Esophagus squamous epithelium (tissue), 5 donors: ENCODE data around the gene SH3PXD2A. TPM values are rescaled to one million over a fixed set of nuclear protein-coding genes. Genes with fewer than 3 reads are reported as not detected.
A peak's percentile ranks its signal among the peaks of the same experiment; 100 is the strongest.
"Not testable (repeated sequence)": the region's sequence is repeated elsewhere in the genome, so short reads cannot be mapped to it uniquely, and the experiment has no call there.

ENCODE experiments used
- DNase-seq: peaks from one replicate; lab custom pipeline; 2025; lab: John Stamatoyannopoulos, UW
- H3K27ac ChIP-seq, 4 donors: fragments of 200-600 bp; sonication (generic); one replicate each; pipeline ENCODE4 v1.5.1; 2016 to 2019; ENCODE audit warnings: mild to moderate bottlenecking in 1 of 4
- H3K27me3 ChIP-seq, 4 donors: fragments of 200-600 bp; sonication (generic); 1 replicate in 3 of 4; 2 replicates in 1 of 4; pipeline versions ENCODE4 v1.5.1 to v1.6.0; 2017 to 2021; ENCODE audit warnings: antibody characterized with exemption in 1 of 4
- H3K36me3 ChIP-seq, 3 donors: fragments of 200-600 bp; sonication (generic); one replicate each; pipeline ENCODE4 v1.5.1; 2016 to 2019
- H3K4me1 ChIP-seq, 3 donors: fragments of 200-600 bp; sonication (generic); one replicate each; pipeline ENCODE4 v1.5.1; 2017 to 2019
- H3K4me3 ChIP-seq, 4 donors: fragments of 200-600 bp; sonication (generic); 1 replicate in 3 of 4; 2 replicates in 1 of 4; pipeline ENCODE4 v1.5.1; 2016 to 2019; ENCODE audit warnings: mild to moderate bottlenecking in 2 of 4, moderate library complexity in 1 of 4
- H3K9me3 ChIP-seq, 3 donors: fragments of 200-600 bp; sonication (generic); one replicate each; pipeline ENCODE4 v1.5.1; 2016 to 2019
- CTCF ChIP-seq, 6 experiments: fragments of 450-650 bp in 4 of 6; fragments of 200-600 bp in 2 of 6; sonication (generic) in 2 of 6; IDR thresholded peaks; one replicate each; pipeline ENCODE4 v1.5.1; 2016 to 2019; ENCODE audit warnings: antibody characterized with exemption in 6 of 6, mild to moderate bottlenecking in 4 of 6, moderate library complexity in 4 of 6
- POLR2A ChIP-seq, 4 donors: fragments of 450-650 bp; IDR thresholded peaks; one replicate each; pipeline ENCODE4 v1.6.1; 2017; ENCODE audit warnings: antibody characterized with exemption in 4 of 4, mild to moderate bottlenecking in 4 of 4, moderate library complexity in 3 of 4
- WGBS, 2 donors: methylation state at CpG; one replicate each; pipeline ENCODE4 v1.1.5; 2018; 5-methylcytosine and 5-hydroxymethylcytosine counted together
- intact Hi-C: fragments of 100-400 bp; cut with DNase I; formaldehyde crosslinking; loops from one replicate; pipeline ENCODE4 v1.15.0; 2022
- total RNA-seq, 4 donors: library from RNA; depleted of rRNA; stranded (reverse); fragments of >200 nt; gene quantifications; one replicate each; pipeline ENCODE4 v1.1.0, GENCODE V29; 2016
- donor health status: DM: yes; HTN: yes; CAD: no.

SH3PXD2A gene
- total RNA-seq, 4 donors from 2014 or later, result 25.1 to 57.8 (median 42.7) TPM

- Histone ChIP-seq H3K9me3 (no peaks in the 10 kb centered on the region), H3K4me3 (peak overlapping the region; percentile 11 to 44 (median 33)), H3K4me1 (peaks cover 36 to 100% (median 44%) of the 10 kb centered on the region in 3 donors), H3K27ac (peak overlapping the region; percentile 87 to 90 (median 90)), H3K36me3 (peaks cover 0 to 15% (median 0%) of the 10 kb centered on the region in 3 donors), H3K27me3 (no peaks in the 10 kb centered on the region)
- TF ChIP-seq CTCF (IDR thresholded peaks at IDR 0.05) (no peak), POLR2A (IDR thresholded peaks at IDR 0.05) (peak in 2 of 4 donors; percentile 1 to 8)
- no peak for DNase-seq
- WGBS, 2 donors, result 20 to 47% methylated on average over 1 to 6 of the region's 8 CpGs
- intact Hi-C loops, result no loop called here
These were observed 119.3 kb downstream of the SH3PXD2A start for GRCh38 chr10:103736044-103736443.

- 56 to 69% methylated on average over 2 to 4 of the region's 4 CpGs for WGBS, 2 donors
- Histone ChIP-seq H3K27me3 (no peaks in the 10 kb centered on the region), H3K4me3 (peak overlapping the region in 2 of 4 donors; percentile 31 to 35), H3K4me1 (peaks cover 27 to 97% (median 31%) of the 10 kb centered on the region in 3 donors), H3K27ac (peak overlapping the region; percentile 87 to 90 (median 90)), H3K9me3 (no peaks in the 10 kb centered on the region), H3K36me3 (peaks cover 0 to 16% (median 0%) of the 10 kb centered on the region in 3 donors)
- TF ChIP-seq CTCF (IDR thresholded peaks at IDR 0.05), result no peak
- no peak for TF ChIP-seq POLR2A (IDR thresholded peaks at IDR 0.05)
- no peak for DNase-seq
- intact Hi-C loops, result no loop called here
These were observed 120.6 kb downstream of the SH3PXD2A start for GRCh38 chr10:103734731-103735130.

- no peaks in the 10 kb centered on the region for H3K9me3 ChIP-seq
- TF ChIP-seq CTCF (IDR thresholded peaks at IDR 0.05) (no peak), POLR2A (IDR thresholded peaks at IDR 0.05) (no peak)
- DNase-seq, result no peak
- peak overlapping the region in 3 of 4 donors; percentile 75 to 90 (median 90) for H3K27ac ChIP-seq
- WGBS, 2 donors, result 78 to 81% methylated on average over 5 to 6 of the region's 6 CpGs
- intact Hi-C loops, result no loop called here
- peak overlapping the region in 1 of 4 donors; percentile 3 for H3K4me3 ChIP-seq
- no peaks in the 10 kb centered on the region for H3K27me3 ChIP-seq
- peaks cover 0 to 33% (median 0%) of the 10 kb centered on the region in 3 donors for H3K36me3 ChIP-seq
- H3K4me1 ChIP-seq, result peaks cover 13 to 81% (median 18%) of the 10 kb centered on the region in 3 donors
These were observed 122.3 kb downstream of the SH3PXD2A start for GRCh38 chr10:103733045-103733419.

- peak overlapping the region in 3 of 4 donors; percentile 75 to 90 (median 90) for H3K27ac ChIP-seq
- TF ChIP-seq CTCF (IDR thresholded peaks at IDR 0.05) (no peak), POLR2A (IDR thresholded peaks at IDR 0.05) (no peak)
- WGBS, 2 donors, result 80 to 81% methylated on average over 5 to 9 of the region's 14 CpGs
These were observed 122.9 kb downstream of the SH3PXD2A start for GRCh38 chr10:103732339-103733044.

GRCh38 chr10:103731609-103732270, 123.6 kb downstream of the SH3PXD2A start:
- peaks cover 6 to 79% (median 21%) of the 10 kb centered on the region in 3 donors for H3K4me1 ChIP-seq
- H3K4me3 ChIP-seq, result no peak overlapping the region
- H3K27ac ChIP-seq, result peak overlapping the region; percentile 57 to 90 (median 82)
- H3K36me3 ChIP-seq, result peaks cover 0 to 42% (median 0%) of the 10 kb centered on the region in 3 donors
- TF ChIP-seq POLR2A (IDR thresholded peaks at IDR 0.05) (no peak), CTCF (IDR thresholded peaks at IDR 0.05) (no peak)
- H3K27me3 ChIP-seq, result no peaks in the 10 kb centered on the region
- no peak for DNase-seq
- 30 to 40% methylated on average over 3 of the region's 3 CpGs for WGBS, 2 donors
- H3K9me3 ChIP-seq, result no peaks in the 10 kb centered on the region
- intact Hi-C loops, result no loop called here

More at GRCh38 chr10:103732339-103733044, 122.9 kb downstream of the SH3PXD2A start:
- H3K36me3 ChIP-seq, result peaks cover 0 to 35% (median 0%) of the 10 kb centered on the region in 3 donors
- no peaks in the 10 kb centered on the region for H3K27me3 ChIP-seq
- H3K9me3 ChIP-seq, result no peaks in the 10 kb centered on the region
- H3K4me3 ChIP-seq, result no peak overlapping the region
- intact Hi-C loops, result no loop called here
- peaks cover 10 to 81% (median 20%) of the 10 kb centered on the region in 3 donors for H3K4me1 ChIP-seq
- DNase-seq, result no peak

GRCh38 chr10:103731026-103731425, 124.3 kb downstream of the SH3PXD2A start:
- DNase-seq, intact Hi-C loops, H3K4me3 ChIP-seq, H3K9me3 ChIP-seq, H3K27me3 ChIP-seq: not testable (repeated sequence)
- Histone ChIP-seq H3K4me1 (peaks cover 0 to 72% (median 17%) of the 10 kb centered on the region in 3 donors), H3K36me3 (peaks cover 0 to 49% (median 0%) of the 10 kb centered on the region in 3 donors), H3K27ac (peak overlapping the region; percentile 57 to 90 (median 82))
- 63 to 70% methylated on average over 4 of the region's 4 CpGs for WGBS, 2 donors
